H9 (cell line): ENCODE measurements around the gene KLK15. TPM values are rescaled to one million over a fixed set of nuclear protein-coding genes. Genes with fewer than 3 reads are reported as not detected.

ENCODE experiments used
- DNase-seq: peaks from one replicate; pipeline ENCODE4 v3.0.0-alpha.2; 2017
- H2AFZ ChIP-seq: one replicate; pipeline ENCODE4 v1.6.1; 2013; ENCODE audit warnings: mild to moderate bottlenecking, low read length, control low read depth, moderate library complexity
- H2AK5ac ChIP-seq: 2 replicates; pipeline ENCODE4 v1.6.1; 2013; ENCODE audit warnings: low read length, control low read depth, mixed read lengths; ENCODE audit not compliant: insufficient read length
- H2BK120ac ChIP-seq: one replicate; pipeline ENCODE4 v1.6.1; 2013; ENCODE audit warnings: low read depth, mild to moderate bottlenecking, low read length, control low read depth, inconsistent platforms; ENCODE audit not compliant: poor library complexity, severe bottlenecking
- H2BK12ac ChIP-seq: 2 replicates; pipeline ENCODE4 v1.6.1; 2013; ENCODE audit warnings: low read length, control low read depth, mixed read lengths, low read depth; ENCODE audit not compliant: insufficient read length
- H2BK15ac ChIP-seq: 2 replicates; pipeline ENCODE4 v1.6.1; 2013; ENCODE audit warnings: low read depth, low read length, control low read depth
- H2BK20ac ChIP-seq: one replicate; pipeline ENCODE4 v1.6.1; 2013; ENCODE audit warnings: low read depth, mild to moderate bottlenecking, low read length, control low read depth, inconsistent platforms; ENCODE audit not compliant: poor library complexity, severe bottlenecking
- H2BK5ac ChIP-seq: 2 replicates; pipeline ENCODE4 v1.6.1; 2013; ENCODE audit warnings: low read length, control low read depth, mixed read lengths; ENCODE audit not compliant: insufficient read length
- H3K14ac ChIP-seq: 2 replicates; pipeline ENCODE4 v1.6.1; 2013; ENCODE audit warnings: low read length, control low read depth; ENCODE audit not compliant: insufficient read depth
- H3K18ac ChIP-seq: 2 replicates; pipeline ENCODE4 v1.6.1; 2013; ENCODE audit warnings: low read depth, mild to moderate bottlenecking, mixed read lengths, low read length, control low read depth; ENCODE audit not compliant: insufficient read length
- H3K23ac ChIP-seq: 2 replicates; pipeline ENCODE4 v1.6.1; 2013; ENCODE audit warnings: low read length, control low read depth, mixed read lengths, low read depth; ENCODE audit not compliant: insufficient read length
- H3K23me2 ChIP-seq: 2 replicates; pipeline ENCODE4 v1.6.1; 2013; ENCODE audit warnings: low read depth, mild to moderate bottlenecking, mixed read lengths, low read length, control low read depth; ENCODE audit not compliant: insufficient read length, poor library complexity, severe bottlenecking
- H3K27ac ChIP-seq: 2 replicates; pipeline ENCODE4 v1.5.1; 2013; ENCODE audit warnings: low read length, control low read depth, mixed read lengths, low read depth; ENCODE audit not compliant: insufficient read length
- H3K27me3 ChIP-seq: 2 replicates; pipeline ENCODE4 v1.6.1; 2013; ENCODE audit warnings: low read length, control low read depth, inconsistent platforms; ENCODE audit not compliant: insufficient read depth
- H3K4ac ChIP-seq: 2 replicates; pipeline ENCODE4 v1.6.1; 2013; ENCODE audit warnings: low read depth, mild to moderate bottlenecking, control low read depth, inconsistent platforms, low read length, moderate library complexity
- H3K4me1 ChIP-seq: 2 replicates; pipeline ENCODE4 v1.6.1; 2013; ENCODE audit warnings: low read length, control low read depth, inconsistent platforms; ENCODE audit not compliant: insufficient read depth
- H3K4me2 ChIP-seq: 2 replicates; pipeline ENCODE4 v1.6.1; 2013; ENCODE audit warnings: low read length, control low read depth, mixed read lengths; ENCODE audit not compliant: insufficient read length, insufficient read depth
- H3K56ac ChIP-seq: 2 replicates; pipeline ENCODE4 v1.6.1; 2013; ENCODE audit warnings: low read depth, mild to moderate bottlenecking, mixed read lengths, low read length, control low read depth; ENCODE audit not compliant: insufficient read length
- H3K79me1 ChIP-seq: 2 replicates; pipeline ENCODE4 v1.6.1; 2013; ENCODE audit warnings: low read depth, mild to moderate bottlenecking, moderate library complexity, low read length, control low read depth, inconsistent platforms; ENCODE audit not compliant: insufficient read depth, poor library complexity, severe bottlenecking
- H3K79me2 ChIP-seq: 2 replicates; pipeline ENCODE4 v1.6.1; 2013; ENCODE audit warnings: low read length, control low read depth, inconsistent platforms; ENCODE audit not compliant: insufficient read depth
- H3K9ac ChIP-seq: 2 replicates; pipeline ENCODE4 v1.6.1; 2013; ENCODE audit warnings: low read length, control low read depth, mixed read lengths; ENCODE audit not compliant: insufficient read length; ENCODE audit errors: extremely low read depth
- H3K9me3 ChIP-seq: one replicate; pipeline ENCODE4 v1.6.1; 2013; ENCODE audit warnings: low read depth, low read length, inconsistent platforms; ENCODE audit not compliant: control insufficient read depth
- H3T11ph ChIP-seq: one replicate; pipeline ENCODE4 v1.6.1; 2013; ENCODE audit warnings: mild to moderate bottlenecking, low read length, control low read depth, inconsistent platforms
- H4K20me1 ChIP-seq: one replicate; pipeline ENCODE4 v1.6.1; 2013; ENCODE audit not compliant: control insufficient read depth, insufficient read length, insufficient read depth
- H4K5ac ChIP-seq: 2 replicates; pipeline ENCODE4 v1.6.1; 2013; ENCODE audit warnings: low read depth, mild to moderate bottlenecking, mixed read lengths, low read length, control low read depth; ENCODE audit not compliant: insufficient read length
- H4K8ac ChIP-seq: replicated peaks from 2 replicates; pipeline ENCODE4 v1.6.1; 2013; ENCODE audit warnings: low read length, control low read depth, mixed read lengths, low read depth; ENCODE audit not compliant: insufficient read length
- H4K91ac ChIP-seq: 2 replicates; pipeline ENCODE4 v1.6.1; 2013; ENCODE audit warnings: low read depth, mild to moderate bottlenecking, moderate library complexity, mixed read lengths, low read length, control low read depth; ENCODE audit not compliant: insufficient read length
- H3K27ac Mint-ChIP-seq, 3 experiments: 2 replicates in 2 of 3; 3 replicates in 1 of 3; pipeline ENCODE4 v1.8.0; 2020 to 2021; ENCODE audit warnings: mixed read lengths in 3 of 3, mild to moderate bottlenecking in 1 of 3, moderate library complexity in 1 of 3
- H3K27me3 Mint-ChIP-seq: 2 replicates; pipeline ENCODE4 v1.8.0; 2021; ENCODE audit warnings: low read depth, mild to moderate bottlenecking, moderate library complexity, mixed read lengths
- H3K36me3 Mint-ChIP-seq, 3 experiments: 2 replicates in 2 of 3; 3 replicates in 1 of 3; pipeline ENCODE4 v1.8.0; 2020 to 2021; ENCODE audit warnings: low read depth in 3 of 3, mixed read lengths in 3 of 3; ENCODE audit not compliant: insufficient read depth in 1 of 3
- H3K4me1 Mint-ChIP-seq, 2 experiments: 2 replicates each; pipeline ENCODE4 v1.8.0; 2020; ENCODE audit warnings: mixed read lengths in 2 of 2
- H3K4me3 Mint-ChIP-seq, 2 experiments: 2 replicates in 1 of 2; 3 replicates in 1 of 2; pipeline ENCODE4 v1.8.0; 2020 to 2021; ENCODE audit warnings: mild to moderate bottlenecking in 2 of 2, mixed read lengths in 2 of 2, moderate library complexity in 1 of 2
- H3K9me3 Mint-ChIP-seq, 2 experiments: 2 replicates in 1 of 2; 3 replicates in 1 of 2; pipeline ENCODE4 v1.8.0; 2020; ENCODE audit warnings: mild to moderate bottlenecking in 2 of 2, mixed read lengths in 2 of 2, moderate library complexity in 1 of 2
- CTCF ChIP-seq: fragments of 200-600 bp; sonication (generic); conservative IDR thresholded peaks from 3 replicates; pipeline ENCODE4 v1.8.0; 2021; ENCODE audit warnings: antibody characterized with exemption, mild to moderate bottlenecking
- WGBS: extraction: QIAGEN DNeasy Blood & Tissue Kit; methylation state at CpG from one replicate; pipeline ENCODE4 v1.1.7; 2013; ENCODE audit warnings: missing lambda C conversion rate, low lambda C conversion rate, mixed read lengths; ENCODE audit not compliant: insufficient read length; ENCODE audit errors: extremely low coverage; 5-methylcytosine and 5-hydroxymethylcytosine counted together
- total RNA-seq: library from RNA; stranded (reverse); gene quantifications from 2 replicates; pipeline ENCODE4 v1.2.1, GENCODE V29; 2021

The KLK15 gene
- total RNA-seq, 1 experiment from 2014 or later, result not detected

- Mint-ChIP-seq H3K27ac (no peak overlapping the region), H3K4me1 (no peaks in the 10 kb centered on the region), H3K4me3 (no peak overlapping the region), H3K27me3 (peaks cover 72% of the 10 kb centered on the region), H3K9me3 (no peaks in the 10 kb centered on the region), H3K36me3 (no peaks in the 10 kb centered on the region)
- Histone ChIP-seq H3K4ac (no peak overlapping the region), H2BK15ac (no peak overlapping the region), H3K4me1 (no peaks in the 10 kb centered on the region), H3K9me3 (no peaks in the 10 kb centered on the region), H3K23me2 (no peaks in the 10 kb centered on the region), H3K23ac (no peak overlapping the region), H3K18ac (no peak overlapping the region), H3K14ac (no peak overlapping the region; the same call in 1 of the 2 replicates), H2BK20ac (no peak overlapping the region), H3K9ac (no peak overlapping the region), H3K56ac (no peak overlapping the region), H3K27ac (no peak overlapping the region), H3K79me1 (no peaks in the 10 kb centered on the region), H2AK5ac (no peak overlapping the region), H3T11ph (no peak overlapping the region), H4K5ac (no peak overlapping the region), H4K91ac (no peak overlapping the region), H3K27me3 (no peaks in the 10 kb centered on the region), H4K20me1 (no peaks in the 10 kb centered on the region), H3K79me2 (no peaks in the 10 kb centered on the region), H3K4me2 (no peak overlapping the region), H2AFZ (no peak overlapping the region), H2BK5ac (no peak overlapping the region), H2BK120ac (no peak overlapping the region), H4K8ac (no peak overlapping the region), H2BK12ac (no peak overlapping the region)
- TF ChIP-seq CTCF, result no peak
- WGBS, result no CpG with 5 or more reads among the region's 3 CpGs
- DNase-seq, result no peak
These were observed 17.4 kb upstream of the KLK15 start for GRCh38 chr19:50850738-50851137.
